ENCODE data around the gene CERS2. TPM values are rescaled to one million over a fixed set of nuclear protein-coding genes. Genes with fewer than 3 reads are reported as not detected.
A peak's percentile ranks its signal among the peaks of the same experiment; 100 is the strongest.

The CERS2 gene, protein sequence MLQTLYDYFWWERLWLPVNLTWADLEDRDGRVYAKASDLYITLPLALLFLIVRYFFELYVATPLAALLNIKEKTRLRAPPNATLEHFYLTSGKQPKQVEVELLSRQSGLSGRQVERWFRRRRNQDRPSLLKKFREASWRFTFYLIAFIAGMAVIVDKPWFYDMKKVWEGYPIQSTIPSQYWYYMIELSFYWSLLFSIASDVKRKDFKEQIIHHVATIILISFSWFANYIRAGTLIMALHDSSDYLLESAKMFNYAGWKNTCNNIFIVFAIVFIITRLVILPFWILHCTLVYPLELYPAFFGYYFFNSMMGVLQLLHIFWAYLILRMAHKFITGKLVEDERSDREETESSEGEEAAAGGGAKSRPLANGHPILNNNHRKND
- total RNA-seq: 37.2 TPM

DNA sequence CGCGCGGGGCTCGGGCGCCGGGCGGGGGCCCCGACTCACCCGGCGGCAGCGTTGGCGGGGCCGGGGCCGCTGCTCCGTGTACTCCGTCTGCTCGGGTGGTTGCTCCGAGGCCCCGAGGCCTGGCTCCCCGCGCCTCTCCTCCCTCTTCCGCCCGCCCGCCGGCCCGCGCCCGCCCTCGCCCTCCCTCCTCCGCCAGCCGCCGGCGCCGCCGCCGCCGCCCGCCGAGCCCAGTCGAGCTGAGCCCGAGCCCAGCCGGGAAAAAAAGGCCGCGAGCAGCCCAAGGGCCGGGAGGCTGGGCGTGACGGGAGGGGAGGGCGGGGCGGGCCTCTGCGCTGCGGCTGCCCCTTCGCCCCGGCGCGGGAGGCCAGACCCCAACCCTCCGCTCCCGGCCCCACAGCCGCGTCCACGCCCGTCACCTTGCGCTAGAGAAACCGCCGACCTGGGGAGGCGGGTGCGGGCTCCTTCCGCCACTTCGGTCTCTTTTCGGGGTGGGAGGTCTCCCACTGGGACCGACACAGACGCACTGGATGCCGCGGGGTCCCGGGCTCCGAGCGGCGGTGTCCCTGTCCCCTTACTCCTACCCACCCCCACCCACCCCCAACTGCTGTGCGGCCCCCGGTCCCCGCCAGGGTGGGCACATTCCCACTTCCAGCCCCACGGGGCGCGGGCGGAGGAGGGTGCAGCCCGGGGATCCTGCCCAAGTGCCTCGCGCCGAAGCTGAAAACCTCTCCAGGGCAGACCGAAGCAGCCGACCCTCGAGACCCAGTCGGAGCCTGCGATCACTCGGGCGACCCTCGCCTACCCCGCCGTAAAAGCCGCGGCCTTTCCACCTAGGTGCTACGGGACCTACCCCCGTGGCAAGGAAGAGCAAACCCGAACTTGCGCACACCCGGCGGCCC is at the start of gene CERS2:
CERS2 (minus strand) TSS at position 256 of the 899 bp plus-strand sequence. CDS start 5,745 bp downstream, outside the sequence.
- peak; percentile 92 for DNase-seq

GRCh38 chr1:151013518-151013917 is 38.9 kb upstream of the CERS2 start:
- peak; percentile 57 for DNase-seq

GRCh38 chr1:151012684-151013471 is 38.2 kb upstream of the CERS2 start:
- no peak for DNase-seq

GRCh38 chr1:151011154-151011850 is 36.7 kb upstream of the CERS2 start:
- no peak for DNase-seq

DNA sequence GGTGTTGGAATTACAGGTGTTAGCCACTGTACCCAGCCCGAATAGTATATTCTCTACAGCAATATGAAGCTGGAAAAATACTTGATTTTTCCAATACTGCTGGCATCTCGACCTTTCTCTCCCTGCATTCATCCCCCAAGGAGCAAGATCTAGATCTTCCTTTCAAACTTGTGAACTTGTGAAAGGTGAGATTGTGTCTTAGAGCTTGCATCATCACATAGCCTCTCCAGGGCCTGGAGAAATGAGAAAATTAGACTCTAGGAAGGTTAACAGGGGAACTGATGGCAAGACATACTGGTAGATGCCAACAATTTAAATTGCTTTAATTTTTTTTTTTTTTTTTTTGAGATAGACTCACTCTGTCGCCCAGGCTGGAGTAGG is 35.7 kb upstream of the CERS2 start:
- DNase-seq: no peak

- DNase-seq: no peak
Observed at GRCh38 chr1:151009674-151010345, 35.2 kb upstream of the CERS2 start.

DNA sequence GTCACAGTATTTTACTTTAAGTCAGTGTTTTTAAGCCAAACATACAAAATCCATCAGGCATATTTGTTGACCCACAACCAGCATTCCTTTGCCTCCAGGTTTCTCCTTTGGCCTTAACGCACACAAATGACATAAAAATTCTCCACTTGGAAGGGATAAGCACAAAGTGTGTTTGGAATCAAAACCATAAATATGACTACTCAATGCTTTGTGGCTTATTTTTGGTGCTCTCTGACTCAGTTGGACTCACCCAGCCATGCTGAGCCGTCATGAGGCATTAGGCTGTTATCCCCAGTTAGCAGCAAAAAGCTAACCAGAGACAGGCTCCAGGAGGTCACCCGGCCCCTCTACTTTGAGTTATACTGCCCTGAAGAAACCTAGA is 34.6 kb upstream of the CERS2 start:
- no peak for DNase-seq

- DNase-seq: peak; percentile 98
Observed at GRCh38 chr1:151008244-151009205, 33.9 kb upstream of the CERS2 start, which contains the start of gene PRUNE1. Gene PRUNE1, plus strand, starts transcription at chr1:151008449. Its CDS starts 184 bp downstream, at chr1:151008633.

GRCh38 chr1:151007853-151008243 is 33.2 kb upstream of the CERS2 start:
- no peak for DNase-seq

DNA sequence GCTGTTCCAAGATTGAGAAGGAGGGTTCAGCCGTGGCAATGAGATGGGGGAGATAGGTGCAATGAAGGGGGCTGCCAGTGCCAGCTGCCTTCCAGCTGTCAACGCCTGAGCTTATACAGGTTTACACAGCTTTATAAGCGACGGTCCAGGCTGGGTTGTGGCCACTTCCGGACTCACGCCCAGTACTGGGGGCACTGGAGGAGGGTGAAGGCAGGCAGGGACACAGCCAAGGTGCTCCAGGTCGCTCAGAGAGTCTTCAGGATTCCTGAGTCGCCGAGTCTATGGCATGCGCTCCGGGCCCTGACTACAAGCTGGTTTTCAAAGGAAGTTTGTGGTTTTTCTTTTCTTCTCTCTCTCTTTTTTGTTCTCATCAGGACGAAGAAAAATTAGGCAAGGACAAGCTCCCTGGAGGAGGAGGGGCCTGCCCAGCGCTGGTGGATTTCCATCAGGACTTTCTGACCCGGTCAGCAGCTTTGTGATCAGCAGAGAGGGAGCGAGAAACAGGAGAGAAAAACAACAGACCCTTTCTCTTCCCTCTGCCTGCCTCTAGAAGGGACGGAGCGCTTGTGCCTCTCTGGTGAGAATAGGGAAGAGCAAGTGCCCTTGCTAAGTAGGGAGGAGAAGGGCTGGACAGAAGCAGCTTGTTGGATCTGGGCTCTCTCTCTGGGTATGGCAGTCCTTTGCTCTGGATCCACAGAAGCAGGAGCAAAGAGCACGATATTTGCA is 31.9 kb upstream of the CERS2 start, which contains the start of gene MINDY1:
MINDY1 (minus strand) TSS at position 576 of the 726 bp plus-strand sequence. CDS start 4,285 bp downstream, outside the sequence.
- DNase-seq: peak; percentile 94

GRCh38 chr1:151005729-151006319 is 31.2 kb upstream of the CERS2 start:
- DNase-seq: peak; percentile 18

DNA sequence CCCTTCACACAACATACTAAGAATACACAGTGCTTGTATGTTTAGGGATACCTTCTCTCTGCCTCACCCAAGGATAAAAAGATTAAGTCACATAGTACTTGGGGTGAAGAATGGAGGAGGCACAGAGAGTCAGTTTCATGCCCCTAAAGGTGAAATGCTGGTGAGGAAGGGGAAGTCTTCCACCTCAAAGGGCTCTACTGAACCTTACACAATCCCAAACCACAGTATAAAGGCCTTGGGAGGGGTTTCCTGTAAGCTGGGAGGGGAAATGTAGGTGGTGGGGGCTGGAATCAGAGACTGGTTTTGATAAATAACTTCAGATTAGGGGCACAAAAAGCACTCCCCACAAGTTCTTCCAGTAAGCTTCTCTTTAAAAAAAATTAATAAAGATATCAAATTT is 28.5 kb upstream of the CERS2 start:
- DNase-seq: no peak

DNA sequence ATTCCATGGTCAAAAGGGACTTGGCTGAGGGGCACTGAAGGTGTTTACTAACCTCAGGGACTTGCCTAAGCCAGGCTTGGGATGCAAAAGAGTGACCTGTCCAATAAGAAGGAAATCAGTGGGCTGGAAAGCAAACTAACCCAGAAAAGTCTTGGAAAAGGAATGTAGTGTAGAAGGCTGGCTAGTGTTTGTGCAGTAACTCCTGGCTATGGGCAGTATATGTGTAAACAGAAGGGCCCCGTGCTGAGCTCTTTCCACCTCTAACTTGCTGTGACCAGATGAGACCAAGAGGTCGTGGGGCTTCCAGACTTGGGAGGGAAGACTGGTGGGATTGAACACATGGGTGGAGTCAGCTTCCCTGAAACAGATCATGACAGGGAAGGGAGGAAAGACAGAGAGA is 28.0 kb upstream of the CERS2 start:
- no peak for DNase-seq

- DNase-seq: no peak
Observed at GRCh38 chr1:151002051-151002450, 27.4 kb upstream of the CERS2 start.

DNA sequence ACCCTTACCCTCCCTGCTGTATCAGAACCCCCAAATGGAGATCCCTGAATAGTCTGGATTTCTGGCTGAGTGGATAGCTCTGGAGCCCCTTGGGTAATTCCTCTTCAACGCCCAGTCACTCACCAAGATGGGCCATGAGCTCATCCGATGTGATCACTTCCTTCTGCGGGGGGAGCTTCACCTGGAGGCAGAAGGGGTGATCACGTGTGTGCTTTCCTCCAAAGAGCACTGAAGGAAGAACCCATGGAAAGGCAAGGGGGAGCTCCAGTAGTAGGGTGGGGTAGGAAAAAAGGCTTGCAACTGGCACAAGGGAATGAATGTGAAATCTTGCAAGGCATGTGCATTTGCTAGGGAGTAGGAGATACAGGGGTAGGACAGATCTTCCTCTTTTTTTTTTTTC is 27.0 kb upstream of the CERS2 start:
- no peak for DNase-seq

- no peak for DNase-seq
Observed at GRCh38 chr1:151000408-151000807, 25.8 kb upstream of the CERS2 start.

DNA sequence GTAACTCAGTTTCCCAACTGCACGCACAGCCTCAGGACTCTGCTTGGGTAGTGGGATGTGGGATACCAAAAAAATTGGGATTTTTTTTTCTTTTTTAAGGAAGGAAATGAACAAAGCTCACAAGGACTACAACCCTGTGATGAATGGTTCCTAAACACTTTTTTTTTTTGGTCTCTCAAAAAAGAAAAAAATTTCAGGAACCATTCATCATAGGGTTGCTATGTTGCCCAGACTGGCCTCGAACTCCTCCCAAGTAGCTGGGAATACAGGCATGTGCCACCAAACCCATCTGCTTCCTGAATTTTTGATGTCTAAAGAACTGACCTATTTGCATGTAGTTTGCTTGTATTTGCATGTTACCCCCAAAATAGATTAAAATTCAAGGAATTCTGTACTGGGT is 25.3 kb upstream of the CERS2 start:
- DNase-seq: no peak

DNA sequence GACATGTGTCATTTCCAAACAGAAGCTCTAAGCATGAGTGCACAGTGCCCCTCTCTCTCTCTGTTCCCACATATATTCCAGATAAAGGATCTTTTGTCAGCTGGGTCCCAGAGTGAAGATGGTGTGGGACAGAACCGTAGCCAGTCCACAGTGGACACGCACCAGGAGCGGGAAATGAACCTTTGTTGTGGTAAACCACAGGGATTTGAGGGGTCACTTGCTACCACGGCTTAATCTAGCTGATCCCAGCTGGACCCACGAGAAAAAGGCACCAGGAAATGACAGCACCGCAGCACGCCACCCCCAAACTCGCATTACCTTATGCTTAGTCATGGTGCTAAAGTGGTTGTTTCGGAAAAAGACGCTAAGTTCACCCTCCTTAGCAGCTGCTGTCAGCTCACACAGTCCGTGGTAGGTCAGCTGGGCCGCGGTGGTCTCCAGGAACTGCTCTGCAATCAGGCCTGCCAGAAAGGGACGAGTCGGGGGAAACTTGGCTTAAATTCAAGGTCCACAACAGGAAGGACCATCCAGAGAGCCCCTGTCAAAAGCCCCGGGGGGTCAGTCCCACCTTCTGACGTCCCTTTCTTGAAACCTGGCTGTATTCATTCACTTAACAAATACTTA is 24.5 kb upstream of the CERS2 start:
- DNase-seq: no peak

Measured in tongue (tissue), 2 donors.